DOHH2 (cell line): ENCODE data around the gene ZNF648.

ENCODE experiments used
- EZH2phosphoT487 ChIP-seq: fragments of 200-600 bp; sonication (generic); IDR thresholded peaks from 2 replicates; pipeline ENCODE4 v1.6.1; 2017; ENCODE audit warnings: borderline replicate concordance, mild to moderate bottlenecking, antibody characterized with exemption, low read length, moderate library complexity, mixed read lengths
- TF ChIP-seq, protein P1 (sequence below): fragments of 200-600 bp; sonication (generic); IDR thresholded peaks from one replicate; pipeline ENCODE4 v1.5.1; 2014; ENCODE audit warnings: antibody characterized with exemption, mild to moderate bottlenecking, low read depth, low read length; ENCODE audit not compliant: poor library complexity, severe bottlenecking

DNA sequence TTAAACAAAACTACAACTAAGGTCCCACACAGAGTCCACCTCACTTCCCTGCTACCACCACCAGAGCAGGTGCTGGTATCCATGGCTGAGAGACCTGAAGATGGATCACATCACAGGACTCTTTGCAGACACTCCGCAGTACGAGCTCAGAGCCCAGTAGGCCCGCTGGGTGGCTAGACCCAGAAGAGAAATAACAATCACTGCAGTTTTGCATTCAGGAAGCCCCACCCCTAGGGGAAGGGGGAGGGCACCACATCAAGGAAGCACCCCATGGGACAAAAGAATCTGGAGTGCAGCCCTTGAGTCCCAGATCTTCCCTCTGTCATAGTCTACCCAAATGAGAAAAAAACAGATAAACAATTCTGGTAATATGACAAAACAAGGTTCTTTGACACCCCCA lies 56.9 kb downstream of the ZNF648 start:
- TF ChIP-seq, protein P1, sequence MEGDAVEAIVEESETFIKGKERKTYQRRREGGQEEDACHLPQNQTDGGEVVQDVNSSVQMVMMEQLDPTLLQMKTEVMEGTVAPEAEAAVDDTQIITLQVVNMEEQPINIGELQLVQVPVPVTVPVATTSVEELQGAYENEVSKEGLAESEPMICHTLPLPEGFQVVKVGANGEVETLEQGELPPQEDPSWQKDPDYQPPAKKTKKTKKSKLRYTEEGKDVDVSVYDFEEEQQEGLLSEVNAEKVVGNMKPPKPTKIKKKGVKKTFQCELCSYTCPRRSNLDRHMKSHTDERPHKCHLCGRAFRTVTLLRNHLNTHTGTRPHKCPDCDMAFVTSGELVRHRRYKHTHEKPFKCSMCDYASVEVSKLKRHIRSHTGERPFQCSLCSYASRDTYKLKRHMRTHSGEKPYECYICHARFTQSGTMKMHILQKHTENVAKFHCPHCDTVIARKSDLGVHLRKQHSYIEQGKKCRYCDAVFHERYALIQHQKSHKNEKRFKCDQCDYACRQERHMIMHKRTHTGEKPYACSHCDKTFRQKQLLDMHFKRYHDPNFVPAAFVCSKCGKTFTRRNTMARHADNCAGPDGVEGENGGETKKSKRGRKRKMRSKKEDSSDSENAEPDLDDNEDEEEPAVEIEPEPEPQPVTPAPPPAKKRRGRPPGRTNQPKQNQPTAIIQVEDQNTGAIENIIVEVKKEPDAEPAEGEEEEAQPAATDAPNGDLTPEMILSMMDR, result no peak
- no peak for TF ChIP-seq EZH2phosphoT487
